GM21825 (cell line): ENCODE measurements around the gene DMRT1.

Experiments used
- ATAC-seq: cut with Tn5 transposase; IDR thresholded peaks from one replicate; pipeline ENCODE4 v1.9.1; 2021; ENCODE audit warnings: mild to moderate bottlenecking, moderate library complexity; ENCODE audit not compliant: unreplicated experiment

DMRT1 gene

GRCh38 chr9:841371-842209, at the start of gene DMRT1:
Gene DMRT1, plus strand, starts transcription at chr9:841697. Its CDS starts 142 bp downstream, at chr9:841839.
- ATAC-seq = no peak

GRCh38 chr9:792331-793260, 48.9 kb upstream of the DMRT1 start:
- no peak for ATAC-seq

GRCh38 chr9:794386-794785, 47.1 kb upstream of the DMRT1 start:
- no peak for ATAC-seq

- ATAC-seq = no peak
Measured at GRCh38 chr9:795869-796268, 45.6 kb upstream of the DMRT1 start.

GRCh38 chr9:800591-801150, 40.8 kb upstream of the DMRT1 start:
- no peak for ATAC-seq

GRCh38 chr9:801399-802071, 40.0 kb upstream of the DMRT1 start:
- no peak for ATAC-seq

- ATAC-seq = no peak
Measured at GRCh38 chr9:804026-804425, 37.5 kb upstream of the DMRT1 start.

- ATAC-seq = no peak
Measured at GRCh38 chr9:805151-805550, 36.3 kb upstream of the DMRT1 start.

GRCh38 chr9:806285-807156, 35.0 kb upstream of the DMRT1 start:
- ATAC-seq = no peak

GRCh38 chr9:811106-811531, 30.4 kb upstream of the DMRT1 start:
- ATAC-seq = no peak

GRCh38 chr9:818958-819357, 22.5 kb upstream of the DMRT1 start:
- ATAC-seq = no peak

GRCh38 chr9:826500-827280, 14.8 kb upstream of the DMRT1 start:
- no peak for ATAC-seq

GRCh38 chr9:840343-840742, 1.2 kb upstream of the DMRT1 start:
- no peak for ATAC-seq

GRCh38 chr9:842635-843426, 1.3 kb downstream of the DMRT1 start:
- ATAC-seq = no peak

GRCh38 chr9:843427-843785, 1.9 kb downstream of the DMRT1 start:
- no peak for ATAC-seq

GRCh38 chr9:846852-847251, 5.4 kb downstream of the DMRT1 start:
- ATAC-seq = no peak

GRCh38 chr9:847505-847904, 6.0 kb downstream of the DMRT1 start:
- no peak for ATAC-seq

GRCh38 chr9:849431-849830, 7.9 kb downstream of the DMRT1 start:
- ATAC-seq = no peak
